Endothelial cell (in vitro differentiated cells): Measurements from ENCODE around the gene FAM83B. TPM values are rescaled to one million over a fixed set of nuclear protein-coding genes. Genes with fewer than 3 reads are reported as not detected.

Source experiments
- DNase-seq: peaks from one replicate; pipeline ENCODE4 v3.0.0; 2021; ENCODE audit warnings: low spot score
- H3K27ac Mint-ChIP-seq: one replicate; pipeline ENCODE4 v1.8.0; 2021; ENCODE audit warnings: mixed read lengths, inconsistent platforms; ENCODE audit not compliant: unreplicated experiment
- H3K27me3 Mint-ChIP-seq: one replicate; pipeline ENCODE4 v1.8.0; 2021; ENCODE audit warnings: mild to moderate bottlenecking, moderate library complexity, mixed read lengths, inconsistent platforms; ENCODE audit not compliant: unreplicated experiment
- H3K36me3 Mint-ChIP-seq: one replicate; pipeline ENCODE4 v1.8.0; 2021; ENCODE audit warnings: mild to moderate bottlenecking, low read depth, mixed read lengths, inconsistent platforms; ENCODE audit not compliant: unreplicated experiment
- H3K4me1 Mint-ChIP-seq: one replicate; pipeline ENCODE4 v1.8.0; 2021; ENCODE audit warnings: mild to moderate bottlenecking, mixed read lengths, inconsistent platforms; ENCODE audit not compliant: unreplicated experiment
- H3K4me3 Mint-ChIP-seq: one replicate; pipeline ENCODE4 v1.8.0; 2021; ENCODE audit warnings: mild to moderate bottlenecking, mixed read lengths, inconsistent platforms; ENCODE audit not compliant: unreplicated experiment
- H3K9me3 Mint-ChIP-seq: one replicate; pipeline ENCODE4 v1.8.0; 2021; ENCODE audit warnings: mixed read lengths, inconsistent platforms; ENCODE audit not compliant: unreplicated experiment
- total RNA-seq: library from RNA; stranded (reverse); fragmentation: NEBNext Ultra II Directional; extraction: Animal tissue kit (Norgen Biotek cat#: 25700); gene quantifications from one replicate; pipeline ENCODE4 v1.2.1, GENCODE V29; 2021; ENCODE audit not compliant: unreplicated experiment
- TF ChIP-seq, protein P1 (sequence below): fragments of 200-600 bp; sonication (generic); IDR thresholded peaks from one replicate; pipeline ENCODE4 v1.5.0; 2021; ENCODE audit warnings: antibody characterized with exemption; ENCODE audit not compliant: unreplicated experiment

The FAM83B gene
- total RNA-seq, 1 donor from 2014 or later = 1.1 TPM

DNA sequence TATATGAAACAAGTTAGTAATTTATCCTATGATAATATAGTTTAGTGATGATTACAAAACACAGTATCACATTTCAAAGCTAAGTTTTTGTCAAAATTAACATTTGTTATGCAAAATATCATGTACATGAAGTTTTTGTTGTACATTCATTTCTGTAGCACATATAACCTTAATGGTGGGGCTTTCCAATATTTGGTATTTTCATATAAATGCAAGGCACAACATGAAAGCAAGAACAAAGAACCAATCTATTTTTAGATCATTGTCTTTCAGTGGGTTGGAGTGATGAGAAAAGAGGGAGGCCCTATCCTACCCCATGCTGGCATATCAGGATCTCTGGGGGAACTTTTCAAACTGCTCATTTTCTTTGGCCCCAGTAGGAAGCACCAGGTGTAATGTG is 53.4 kb downstream of the FAM83B start:
- DNase-seq = no peak
- Mint-ChIP-seq H3K9me3 (no peaks in the 10 kb centered on the region), H3K4me1 (no peaks in the 10 kb centered on the region), H3K27me3 (no peaks in the 10 kb centered on the region), H3K4me3 (no peak overlapping the region), H3K27ac (no peak overlapping the region), H3K36me3 (no peaks in the 10 kb centered on the region)
- TF ChIP-seq, protein P1, sequence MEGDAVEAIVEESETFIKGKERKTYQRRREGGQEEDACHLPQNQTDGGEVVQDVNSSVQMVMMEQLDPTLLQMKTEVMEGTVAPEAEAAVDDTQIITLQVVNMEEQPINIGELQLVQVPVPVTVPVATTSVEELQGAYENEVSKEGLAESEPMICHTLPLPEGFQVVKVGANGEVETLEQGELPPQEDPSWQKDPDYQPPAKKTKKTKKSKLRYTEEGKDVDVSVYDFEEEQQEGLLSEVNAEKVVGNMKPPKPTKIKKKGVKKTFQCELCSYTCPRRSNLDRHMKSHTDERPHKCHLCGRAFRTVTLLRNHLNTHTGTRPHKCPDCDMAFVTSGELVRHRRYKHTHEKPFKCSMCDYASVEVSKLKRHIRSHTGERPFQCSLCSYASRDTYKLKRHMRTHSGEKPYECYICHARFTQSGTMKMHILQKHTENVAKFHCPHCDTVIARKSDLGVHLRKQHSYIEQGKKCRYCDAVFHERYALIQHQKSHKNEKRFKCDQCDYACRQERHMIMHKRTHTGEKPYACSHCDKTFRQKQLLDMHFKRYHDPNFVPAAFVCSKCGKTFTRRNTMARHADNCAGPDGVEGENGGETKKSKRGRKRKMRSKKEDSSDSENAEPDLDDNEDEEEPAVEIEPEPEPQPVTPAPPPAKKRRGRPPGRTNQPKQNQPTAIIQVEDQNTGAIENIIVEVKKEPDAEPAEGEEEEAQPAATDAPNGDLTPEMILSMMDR = no peak

DNA sequence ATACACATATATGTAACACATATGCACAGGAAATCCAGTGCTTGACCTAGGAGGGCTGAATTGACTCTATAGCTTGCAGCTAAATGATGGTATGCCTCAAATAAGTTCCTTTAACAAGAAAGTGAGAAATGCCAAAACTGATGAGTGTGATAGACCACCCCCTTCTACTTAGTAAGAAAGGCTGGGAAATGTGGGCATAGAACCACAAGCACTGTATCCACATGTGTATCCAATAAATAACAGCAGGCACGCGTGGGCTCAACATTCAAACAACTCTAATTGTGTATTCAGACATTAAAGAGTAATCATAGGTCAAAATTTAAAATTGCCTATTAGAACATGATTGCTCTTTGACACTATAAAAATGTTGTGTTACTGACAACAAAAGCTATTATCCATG is 54.1 kb downstream of the FAM83B start:
- TF ChIP-seq, protein P1 = no peak
- no peak for DNase-seq
- Mint-ChIP-seq H3K4me1 (no peaks in the 10 kb centered on the region), H3K36me3 (no peaks in the 10 kb centered on the region), H3K4me3 (no peak overlapping the region), H3K9me3 (no peaks in the 10 kb centered on the region), H3K27ac (no peak overlapping the region), H3K27me3 (no peaks in the 10 kb centered on the region)

- TF ChIP-seq, protein P1 = no peak
- Mint-ChIP-seq H3K27me3 (no peaks in the 10 kb centered on the region), H3K27ac (no peak overlapping the region), H3K36me3 (no peaks in the 10 kb centered on the region), H3K9me3 (no peaks in the 10 kb centered on the region), H3K4me3 (no peak overlapping the region), H3K4me1 (no peaks in the 10 kb centered on the region)
- no peak for DNase-seq
Measured at GRCh38 chr6:54903884-54904283, 57.3 kb downstream of the FAM83B start.

GRCh38 chr6:54907355-54907754 is 60.8 kb downstream of the FAM83B start:
- no peak overlapping the region for H3K4me3 Mint-ChIP-seq
- TF ChIP-seq, protein P1 = no peak
- H3K9me3 Mint-ChIP-seq = no peaks in the 10 kb centered on the region
- H3K27me3 Mint-ChIP-seq = no peaks in the 10 kb centered on the region
- no peaks in the 10 kb centered on the region for H3K4me1 Mint-ChIP-seq
- no peak overlapping the region for H3K27ac Mint-ChIP-seq
- no peaks in the 10 kb centered on the region for H3K36me3 Mint-ChIP-seq
- no peak for DNase-seq

- H3K4me1 Mint-ChIP-seq = no peaks in the 10 kb centered on the region
Measured at GRCh38 chr6:54909184-54909583, 62.6 kb downstream of the FAM83B start.

More at GRCh38 chr6:54909184-54909583, 62.6 kb downstream of the FAM83B start:
- no peaks in the 10 kb centered on the region for H3K9me3 Mint-ChIP-seq
- H3K36me3 Mint-ChIP-seq = no peaks in the 10 kb centered on the region
- no peaks in the 10 kb centered on the region for H3K27me3 Mint-ChIP-seq
- no peak overlapping the region for H3K4me3 Mint-ChIP-seq
- no peak for DNase-seq
- H3K27ac Mint-ChIP-seq = no peak overlapping the region
- TF ChIP-seq, protein P1 = no peak
